Measurements from ENCODE around the gene FGD5. TPM values are rescaled to one million over a fixed set of nuclear protein-coding genes. Genes with fewer than 3 reads are reported as not detected.

Gene FGD5
- total RNA-seq, 1 donor from 2014 or later, result 0.24 TPM

GRCh38 chr3:14918356-14918860, 99.6 kb downstream of the FGD5 start:
- peaks cover 8% of the 10 kb centered on the region for H3K4me1 Mint-ChIP-seq
- DNase-seq (ENCODE audit: low spot score), result no peak
- no peaks in the 10 kb centered on the region for H3F3A ChIP-seq (ENCODE audit: low read depth)
- no peak overlapping the region for H3K9ac ChIP-seq
- H3K9me3 ChIP-seq (ENCODE audit: low read depth), result no peaks in the 10 kb centered on the region
- H3K27me3 ChIP-seq, result no peaks in the 10 kb centered on the region
- H3K36me3 ChIP-seq, result no peaks in the 10 kb centered on the region
- TF ChIP-seq EZH2phosphoT487 (IDR thresholded peaks at IDR 0.05) (no peak), EZH2 (IDR thresholded peaks at IDR 0.05) (no peak), CTCF (IDR thresholded peaks at IDR 0.05) (no peak)
- H3K27me3 Mint-ChIP-seq (ENCODE audit: insufficient read depth, low read depth), result peaks cover 5% of the 10 kb centered on the region
- no peaks in the 10 kb centered on the region for H3K79me2 ChIP-seq (ENCODE audit: low read depth)
- no peak overlapping the region for H2AFZ ChIP-seq (replicated peaks)
- no peak overlapping the region for H3K4me3 Mint-ChIP-seq
- no peaks in the 10 kb centered on the region for H4K20me1 ChIP-seq (ENCODE audit: low read depth)
- no peak overlapping the region for H3K27ac ChIP-seq
- no peak overlapping the region for H3K4me2 ChIP-seq
- H3K4me1 ChIP-seq, result peaks cover 1% of the 10 kb centered on the region
- H3K9me3 Mint-ChIP-seq, result no peaks in the 10 kb centered on the region
- H3K36me3 Mint-ChIP-seq, result no peaks in the 10 kb centered on the region
- H3K4me3 ChIP-seq, result no peak overlapping the region
- H3K27ac Mint-ChIP-seq, result no peak overlapping the region

- Mint-ChIP-seq H3K36me3 (no peaks in the 10 kb centered on the region), H3K4me3 (no peak overlapping the region), H3K27ac (no peak overlapping the region), H3K4me1 (peaks cover 22% of the 10 kb centered on the region), H3K9me3 (no peaks in the 10 kb centered on the region), H3K27me3 (ENCODE audit: insufficient read depth, low read depth) (peaks cover 3% of the 10 kb centered on the region)
- Histone ChIP-seq H3K27ac (no peak overlapping the region), H3K4me1 (peaks cover 10% of the 10 kb centered on the region), H3K79me2 (ENCODE audit: low read depth) (no peaks in the 10 kb centered on the region), H3K9me3 (ENCODE audit: low read depth) (no peaks in the 10 kb centered on the region), H3K27me3 (no peaks in the 10 kb centered on the region), H3K9ac (no peak overlapping the region), H3K36me3 (no peaks in the 10 kb centered on the region), H4K20me1 (ENCODE audit: low read depth) (peaks cover 6% of the 10 kb centered on the region), H3F3A (ENCODE audit: low read depth) (peaks cover 9% of the 10 kb centered on the region), H3K4me3 (no peak overlapping the region), H3K4me2 (no peak overlapping the region), H2AFZ (replicated peaks) (no peak overlapping the region)
- TF ChIP-seq EZH2phosphoT487 (IDR thresholded peaks at IDR 0.05), result no peak
- no peak for TF ChIP-seq EZH2 (IDR thresholded peaks at IDR 0.05)
- no peak for TF ChIP-seq CTCF (IDR thresholded peaks at IDR 0.05)
- no peak for DNase-seq (ENCODE audit: low spot score)
Observed at GRCh38 chr3:14920536-14920935, 101.8 kb downstream of the FGD5 start.

GRCh38 chr3:14921034-14921616, 102.4 kb downstream of the FGD5 start:
- H3K36me3 Mint-ChIP-seq, result no peaks in the 10 kb centered on the region
- Histone ChIP-seq H3K4me2 (no peak overlapping the region), H3K27ac (no peak overlapping the region), H4K20me1 (ENCODE audit: low read depth) (peaks cover 6% of the 10 kb centered on the region), H3K4me1 (peaks cover 10% of the 10 kb centered on the region), H2AFZ (replicated peaks) (no peak overlapping the region), H3K4me3 (no peak overlapping the region), H3K9me3 (ENCODE audit: low read depth) (no peaks in the 10 kb centered on the region), H3K36me3 (no peaks in the 10 kb centered on the region), H3F3A (ENCODE audit: low read depth) (peaks cover 9% of the 10 kb centered on the region), H3K27me3 (no peaks in the 10 kb centered on the region), H3K79me2 (ENCODE audit: low read depth) (no peaks in the 10 kb centered on the region), H3K9ac (no peak overlapping the region)
- H3K4me1 Mint-ChIP-seq, result peaks cover 23% of the 10 kb centered on the region
- no peak overlapping the region for H3K27ac Mint-ChIP-seq
- TF ChIP-seq CTCF (IDR thresholded peaks at IDR 0.05), result peak; percentile 89
- TF ChIP-seq EZH2phosphoT487 (IDR thresholded peaks at IDR 0.05), result no peak
- no peak for TF ChIP-seq EZH2 (IDR thresholded peaks at IDR 0.05)
- H3K4me3 Mint-ChIP-seq, result no peak overlapping the region
- H3K27me3 Mint-ChIP-seq (ENCODE audit: insufficient read depth, low read depth), result peaks cover 3% of the 10 kb centered on the region
- DNase-seq (ENCODE audit: low spot score), result peak; percentile 90
- no peaks in the 10 kb centered on the region for H3K9me3 Mint-ChIP-seq

Data from neural progenitor cell (in vitro differentiated cells).